GM23338 (cell line): Measurements from ENCODE around the gene IL17A. TPM values are rescaled to one million over a fixed set of nuclear protein-coding genes. Genes with fewer than 3 reads are reported as not detected.

ENCODE experiments used
- ATAC-seq: fragments of 200-7000 bp; cut with Tn5 transposase; 3 replicates; pipeline ENCODE4 v1.9.1; 2020
- DNase-seq: peaks from one replicate; pipeline ENCODE4 v3.0.0-alpha.2; 2015; ENCODE audit warnings: low spot score
- H2AFZ ChIP-seq: fragments of 200-600 bp; sonication (generic); 2 replicates; pipeline ENCODE4 v1.8.0; 2016; ENCODE audit warnings: antibody characterized with exemption, mild to moderate bottlenecking, moderate library complexity
- H3F3A ChIP-seq: fragments of 200-600 bp; sonication (generic); replicated peaks from 2 replicates; pipeline ENCODE4 v1.8.0; 2017; ENCODE audit warnings: antibody characterized with exemption, mixed run types, low read depth
- H3K27ac ChIP-seq: fragments of 200-600 bp; sonication (generic); 2 replicates; pipeline ENCODE4 v1.6.1; 2016; ENCODE audit warnings: low read depth
- H3K27me3 ChIP-seq: fragments of 200-600 bp; sonication (generic); 2 replicates; pipeline ENCODE4 v1.8.0; 2016; ENCODE audit warnings: mild to moderate bottlenecking, mixed run types, moderate library complexity; ENCODE audit not compliant: insufficient read depth
- H3K36me3 ChIP-seq: fragments of 200-600 bp; sonication (generic); 2 replicates; pipeline ENCODE4 v1.8.0; 2016; ENCODE audit warnings: mild to moderate bottlenecking; ENCODE audit not compliant: insufficient read depth
- H3K4me1 ChIP-seq: fragments of 200-600 bp; sonication (generic); 2 replicates; pipeline ENCODE4 v1.8.0; 2016; ENCODE audit warnings: mild to moderate bottlenecking, moderate library complexity; ENCODE audit not compliant: insufficient read depth
- H3K4me2 ChIP-seq: fragments of 200-600 bp; sonication (generic); 2 replicates; pipeline ENCODE4 v1.7.1; 2017; ENCODE audit warnings: mixed run types
- H3K4me3 ChIP-seq: fragments of 200-600 bp; sonication (generic); 2 replicates; pipeline ENCODE4 v1.6.1; 2016; ENCODE audit warnings: mixed run types
- H3K79me2 ChIP-seq: fragments of 200-600 bp; sonication (generic); replicated peaks from 2 replicates; pipeline ENCODE4 v1.8.0; 2017; ENCODE audit warnings: mild to moderate bottlenecking; ENCODE audit not compliant: insufficient read depth
- H3K9me2 ChIP-seq: fragments of 200-600 bp; sonication (generic); 2 replicates; pipeline ENCODE4 v1.8.0; 2017; ENCODE audit not compliant: insufficient read depth
- H4K20me1 ChIP-seq: fragments of 200-600 bp; sonication (generic); replicated peaks from 2 replicates; pipeline ENCODE4 v1.8.0; 2017; ENCODE audit warnings: mild to moderate bottlenecking; ENCODE audit not compliant: insufficient read depth
- H3K27ac Mint-ChIP-seq: 2 replicates; pipeline ENCODE4 v1.8.0; 2020; ENCODE audit warnings: inconsistent platforms, mild to moderate bottlenecking, moderate library complexity, mixed read lengths
- H3K27me3 Mint-ChIP-seq: 3 replicates; pipeline ENCODE4 v1.8.0; 2022; ENCODE audit warnings: low read depth, mild to moderate bottlenecking, moderate library complexity, mixed read lengths, inconsistent platforms; ENCODE audit not compliant: insufficient read depth, poor library complexity
- H3K36me3 Mint-ChIP-seq: 3 replicates; pipeline ENCODE4 v1.8.0; 2021; ENCODE audit warnings: low read depth, mild to moderate bottlenecking, inconsistent platforms, moderate library complexity, mixed read lengths
- H3K4me1 Mint-ChIP-seq: 3 replicates; pipeline ENCODE4 v1.8.0; 2020; ENCODE audit warnings: mild to moderate bottlenecking, inconsistent platforms, mixed read lengths
- H3K4me3 Mint-ChIP-seq: 3 replicates; pipeline ENCODE4 v1.8.0; 2021; ENCODE audit warnings: moderate library complexity, mild to moderate bottlenecking, inconsistent platforms, mixed read lengths
- H3K9me3 Mint-ChIP-seq: 3 replicates; pipeline ENCODE4 v1.8.0; 2020; ENCODE audit warnings: moderate library complexity, mild to moderate bottlenecking, inconsistent platforms, mixed read lengths
- CREB1 ChIP-seq: fragments of 250-450 bp; sonication (Bioruptor Pico); IDR thresholded peaks from 2 replicates; pipeline ENCODE4 v1.5.0; 2020; ENCODE audit warnings: low read depth, mild to moderate bottlenecking, moderate library complexity
- EZH2 ChIP-seq: fragments of 200-600 bp; sonication (generic); IDR thresholded peaks from one replicate; pipeline ENCODE4 v1.8.0; 2017; ENCODE audit warnings: antibody characterized with exemption, mild to moderate bottlenecking, low read depth; ENCODE audit not compliant: unreplicated experiment
- EZH2phosphoT487 ChIP-seq: fragments of 200-600 bp; sonication (generic); IDR thresholded peaks from one replicate; pipeline ENCODE4 v1.8.1; 2018; ENCODE audit warnings: antibody characterized with exemption; ENCODE audit not compliant: unreplicated experiment
- JUNB ChIP-seq: IDR thresholded peaks from one replicate; pipeline ENCODE4 v1.6.1; 2016; ENCODE audit warnings: antibody characterized with exemption; ENCODE audit not compliant: unreplicated experiment
- NANOG ChIP-seq: IDR thresholded peaks from 2 replicates; pipeline ENCODE4 v1.6.1; 2016; ENCODE audit warnings: antibody characterized with exemption, borderline replicate concordance
- POLR2AphosphoS5 ChIP-seq: IDR thresholded peaks from 2 replicates; pipeline ENCODE4 v1.6.1; 2016; ENCODE audit warnings: antibody characterized with exemption, low read depth
- REST ChIP-seq: IDR thresholded peaks from one replicate; pipeline ENCODE4 v1.6.1; 2018; ENCODE audit warnings: antibody characterized with exemption; ENCODE audit not compliant: unreplicated experiment
- ZNF114 ChIP-seq: fragments of 250-450 bp; sonication (Bioruptor Pico); IDR thresholded peaks from 2 replicates; pipeline ENCODE4 v1.5.0; 2020; ENCODE audit warnings: mild to moderate bottlenecking, moderate library complexity
- ZNF331 ChIP-seq: fragments of 250-450 bp; sonication (Bioruptor Pico); IDR thresholded peaks from 2 replicates; pipeline ENCODE4 v1.5.0; 2020; ENCODE audit warnings: low read depth, mild to moderate bottlenecking, moderate library complexity
- polyA plus RNA-seq: library from polyadenylated mRNA; unstranded; fragments of >200 nt; fragmentation: Nextera tagmentation; extraction: Ambion mirVana; gene quantifications from 2 replicates; pipeline ENCODE4 v1.2.1, GENCODE V29; 2016
- total RNA-seq: library from RNA; depleted of rRNA; stranded (reverse); fragments of >200 nt; shearing (Covaris generic); gene quantifications from 2 replicates; pipeline ENCODE4 v1.2.3, GENCODE V29; 2014
- TF ChIP-seq, protein P1 (sequence below): IDR thresholded peaks from 2 replicates; pipeline ENCODE4 v1.6.1; 2016; ENCODE audit warnings: antibody characterized with exemption

Gene IL17A
- total and polyA plus RNA-seq, 2 experiments from 2014 or later = not detected

DNA sequence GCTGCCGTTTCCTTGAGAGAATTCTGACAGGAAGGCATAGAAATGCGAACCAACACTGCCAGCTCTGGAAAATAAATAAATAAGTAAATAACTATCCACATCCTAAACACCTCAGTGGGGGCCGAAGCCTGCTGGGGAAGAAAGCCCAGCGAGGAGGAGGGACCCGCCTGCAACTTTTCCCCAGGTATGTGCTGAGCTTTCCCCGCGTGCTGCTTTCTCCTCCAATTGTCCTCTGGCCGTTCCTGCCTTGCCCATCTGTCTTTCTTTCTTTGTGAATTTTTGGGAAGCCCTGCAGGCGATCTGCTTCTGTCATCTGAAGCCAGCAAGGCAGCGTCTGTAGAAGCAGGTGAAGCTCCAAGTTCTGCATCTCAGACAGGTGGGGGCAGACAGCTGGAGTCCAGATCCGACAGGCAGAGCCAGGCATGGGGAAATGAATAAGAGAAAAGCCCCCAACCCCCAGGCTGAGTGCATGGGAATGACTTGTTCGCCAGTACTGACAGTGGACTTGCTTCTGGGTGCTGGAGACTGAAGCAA lies 49.2 kb upstream of the IL17A start:
- no peaks in the 10 kb centered on the region for H3K27me3 ChIP-seq
- Mint-ChIP-seq H3K27me3 (peaks cover 3% of the 10 kb centered on the region), H3K4me1 (peaks cover 28% of the 10 kb centered on the region), H3K36me3 (no peaks in the 10 kb centered on the region), H3K4me3 (0 out of 3 replicates have a peak overlapping the region, but pooled peaks have one; percentile 6), H3K27ac (no peak overlapping the region), H3K9me3 (no peaks in the 10 kb centered on the region)
- ATAC-seq = peak; percentile 74
- no peaks in the 10 kb centered on the region for H3F3A ChIP-seq
- DNase-seq = peak; percentile 30
- H2AFZ ChIP-seq = peak overlapping the region; percentile 97
- H4K20me1 ChIP-seq = no peaks in the 10 kb centered on the region
- H3K9me2 ChIP-seq = no peaks in the 10 kb centered on the region; the same call in 1 of the 2 replicates
- H3K4me1 ChIP-seq = peaks cover 15% of the 10 kb centered on the region
- peak overlapping the region; percentile 50; the same call in 1 of the 2 replicates for H3K4me2 ChIP-seq
- no peak overlapping the region for H3K4me3 ChIP-seq
- no peaks in the 10 kb centered on the region for H3K79me2 ChIP-seq
- TF ChIP-seq ZNF331 (CRISPR knock-in tag) (no peak), EZH2 (no peak), EZH2phosphoT487 (no peak), CREB1 (CRISPR knock-in tag) (no peak), REST (no peak), ZNF114 (CRISPR knock-in tag) (no peak), NANOG (no peak)
- TF ChIP-seq, protein P1, sequence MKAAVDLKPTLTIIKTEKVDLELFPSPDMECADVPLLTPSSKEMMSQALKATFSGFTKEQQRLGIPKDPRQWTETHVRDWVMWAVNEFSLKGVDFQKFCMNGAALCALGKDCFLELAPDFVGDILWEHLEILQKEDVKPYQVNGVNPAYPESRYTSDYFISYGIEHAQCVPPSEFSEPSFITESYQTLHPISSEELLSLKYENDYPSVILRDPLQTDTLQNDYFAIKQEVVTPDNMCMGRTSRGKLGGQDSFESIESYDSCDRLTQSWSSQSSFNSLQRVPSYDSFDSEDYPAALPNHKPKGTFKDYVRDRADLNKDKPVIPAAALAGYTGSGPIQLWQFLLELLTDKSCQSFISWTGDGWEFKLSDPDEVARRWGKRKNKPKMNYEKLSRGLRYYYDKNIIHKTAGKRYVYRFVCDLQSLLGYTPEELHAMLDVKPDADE = no peak
- no peaks in the 10 kb centered on the region for H3K36me3 ChIP-seq
- no peak overlapping the region for H3K27ac ChIP-seq

- no peak overlapping the region for H3K27ac Mint-ChIP-seq
- ATAC-seq = no peak
Observed at GRCh38 chr6:52138284-52138683, 47.9 kb upstream of the IL17A start.

More at GRCh38 chr6:52138284-52138683, 47.9 kb upstream of the IL17A start:
- no peaks in the 10 kb centered on the region for H3K27me3 ChIP-seq
- H3K4me2 ChIP-seq = no peak overlapping the region
- H2AFZ ChIP-seq = no peak overlapping the region
- H3K4me3 Mint-ChIP-seq = no peak overlapping the region
- H3K79me2 ChIP-seq = no peaks in the 10 kb centered on the region
- no peak for DNase-seq
- peaks cover 15% of the 10 kb centered on the region for H3K4me1 ChIP-seq
- H3K36me3 Mint-ChIP-seq = no peaks in the 10 kb centered on the region
- H3K4me1 Mint-ChIP-seq = peaks cover 28% of the 10 kb centered on the region
- no peak for TF ChIP-seq JUNB
- TF ChIP-seq POLR2AphosphoS5 = no peak
- H3K9me3 Mint-ChIP-seq = no peaks in the 10 kb centered on the region
- no peaks in the 10 kb centered on the region for H3F3A ChIP-seq
- no peak overlapping the region for H3K27ac ChIP-seq
- peaks cover 4% of the 10 kb centered on the region for H3K27me3 Mint-ChIP-seq
- H3K36me3 ChIP-seq = no peaks in the 10 kb centered on the region
- H4K20me1 ChIP-seq = no peaks in the 10 kb centered on the region
- no peak overlapping the region for H3K4me3 ChIP-seq
- no peaks in the 10 kb centered on the region; the same call in 1 of the 2 replicates for H3K9me2 ChIP-seq
